Measurements from ENCODE around the gene RAB34.

The RAB34 gene

GRCh38 chr17:28756049-28756804 lies 38.6 kb upstream of the RAB34 start:
- no peak for DNase-seq (ENCODE audit: low read depth, low spot score)
- Histone ChIP-seq H3K4me3 (no peak overlapping the region), H3K27ac (peak overlapping the region; percentile 49; the same call in 1 of the 2 replicates), H3K9me3 (ENCODE audit: low read depth, low read length) (no peaks in the 10 kb centered on the region), H3K9ac (ENCODE audit: insufficient read length) (no peak overlapping the region), H3K36me3 (ENCODE audit: insufficient read depth, low read length) (peaks cover 27% of the 10 kb centered on the region; the same call in 1 of the 2 replicates)
- TF ChIP-seq POLR2AphosphoS5 (IDR thresholded peaks at IDR 0.05; ENCODE audit: borderline replicate concordance, low read depth, low read length), result no peak
- TF ChIP-seq FOXP2 (optimal IDR thresholded peaks at IDR 0.05; ENCODE audit: control extremely low read depth, extremely low read length, insufficient read depth), result no peak
- TF ChIP-seq EZH2 (IDR thresholded peaks at IDR 0.05), result no peak

- H3K4me3 ChIP-seq, result no peak overlapping the region
- no peak overlapping the region for H3K27ac ChIP-seq
- no peak for DNase-seq (ENCODE audit: low read depth, low spot score)
- H3K9ac ChIP-seq (ENCODE audit: insufficient read length), result no peak overlapping the region
- no peak for TF ChIP-seq POLR2AphosphoS5 (IDR thresholded peaks at IDR 0.05; ENCODE audit: borderline replicate concordance, low read depth, low read length)
- no peak for TF ChIP-seq FOXP2 (optimal IDR thresholded peaks at IDR 0.05; ENCODE audit: control extremely low read depth, extremely low read length, insufficient read depth)
- no peak for TF ChIP-seq EZH2 (IDR thresholded peaks at IDR 0.05)
- H3K36me3 ChIP-seq (ENCODE audit: insufficient read depth, low read length), result peaks cover 32% of the 10 kb centered on the region
- H3K9me3 ChIP-seq (ENCODE audit: low read depth, low read length), result no peaks in the 10 kb centered on the region
These were observed 37.8 kb upstream of the RAB34 start for GRCh38 chr17:28755486-28755885.

GRCh38 chr17:28751600-28752366 lies 34.1 kb upstream of the RAB34 start:
- Histone ChIP-seq H3K36me3 (ENCODE audit: insufficient read depth, low read length) (peaks cover 50% of the 10 kb centered on the region), H3K27ac (no peak overlapping the region)

DNA sequence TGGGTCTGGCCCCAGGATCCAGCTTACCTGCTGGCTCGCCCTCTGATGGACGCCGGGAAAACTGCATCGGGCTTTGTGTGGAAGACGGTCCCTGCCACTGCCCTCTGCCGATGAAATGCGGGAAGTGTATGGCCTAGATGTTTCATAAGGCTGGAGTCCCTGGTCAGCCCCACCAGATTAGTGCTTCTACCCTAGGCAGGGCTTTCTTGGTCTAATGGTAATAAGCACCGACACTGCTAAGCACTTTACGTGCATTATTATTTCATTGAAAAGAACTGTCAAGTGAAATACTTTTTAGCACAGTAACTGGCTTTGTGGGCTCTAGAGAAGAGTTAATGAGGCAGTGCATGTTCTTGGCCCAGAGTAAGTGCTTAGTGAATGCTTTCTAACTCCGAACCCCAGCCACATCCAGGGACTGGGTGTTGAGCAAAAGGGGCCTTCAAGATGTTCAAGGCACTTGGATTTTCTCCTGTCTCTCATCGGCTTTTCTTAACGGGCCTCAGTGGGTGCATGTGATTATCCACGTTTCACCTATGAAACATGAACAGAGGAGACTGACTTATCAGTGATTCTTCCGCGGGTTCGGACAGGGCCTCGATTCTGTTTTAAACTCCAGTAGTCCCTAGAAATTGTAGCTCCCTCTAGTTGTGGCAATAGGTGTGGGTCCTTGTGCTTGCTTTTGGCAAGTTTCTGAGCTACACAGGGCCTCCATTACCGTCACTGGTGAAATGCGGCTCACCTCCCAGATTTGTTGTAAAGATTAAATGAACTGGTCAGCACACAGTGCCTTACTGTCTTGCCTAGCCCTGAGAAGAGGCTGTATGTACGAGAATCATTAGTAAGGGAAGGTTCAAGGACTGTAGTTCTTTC lies 32.7 kb upstream of the RAB34 start:
- TF ChIP-seq EZH2 (IDR thresholded peaks at IDR 0.05) (no peak), POLR2AphosphoS5 (IDR thresholded peaks at IDR 0.05; ENCODE audit: borderline replicate concordance, low read depth, low read length) (peak; percentile 21), FOXP2 (optimal IDR thresholded peaks at IDR 0.05; ENCODE audit: control extremely low read depth, extremely low read length, insufficient read depth) (no peak)
- Histone ChIP-seq H3K9me3 (ENCODE audit: low read depth, low read length) (no peaks in the 10 kb centered on the region), H3K27ac (peak overlapping the region; percentile 66), H3K36me3 (ENCODE audit: insufficient read depth, low read length) (peaks cover 60% of the 10 kb centered on the region), H3K4me3 (no peak overlapping the region), H3K9ac (ENCODE audit: insufficient read length) (no peak overlapping the region)
- DNase-seq (ENCODE audit: low read depth, low spot score), result no peak

More at GRCh38 chr17:28751600-28752366, 34.1 kb upstream of the RAB34 start:
- TF ChIP-seq EZH2 (IDR thresholded peaks at IDR 0.05) (no peak), POLR2AphosphoS5 (IDR thresholded peaks at IDR 0.05; ENCODE audit: borderline replicate concordance, low read depth, low read length) (no peak), FOXP2 (optimal IDR thresholded peaks at IDR 0.05; ENCODE audit: control extremely low read depth, extremely low read length, insufficient read depth) (no peak)
- no peak overlapping the region for H3K4me3 ChIP-seq
- no peak for DNase-seq (ENCODE audit: low read depth, low spot score)
- H3K9ac ChIP-seq (ENCODE audit: insufficient read length), result no peak overlapping the region
- no peaks in the 10 kb centered on the region for H3K9me3 ChIP-seq (ENCODE audit: low read depth, low read length)

DNA sequence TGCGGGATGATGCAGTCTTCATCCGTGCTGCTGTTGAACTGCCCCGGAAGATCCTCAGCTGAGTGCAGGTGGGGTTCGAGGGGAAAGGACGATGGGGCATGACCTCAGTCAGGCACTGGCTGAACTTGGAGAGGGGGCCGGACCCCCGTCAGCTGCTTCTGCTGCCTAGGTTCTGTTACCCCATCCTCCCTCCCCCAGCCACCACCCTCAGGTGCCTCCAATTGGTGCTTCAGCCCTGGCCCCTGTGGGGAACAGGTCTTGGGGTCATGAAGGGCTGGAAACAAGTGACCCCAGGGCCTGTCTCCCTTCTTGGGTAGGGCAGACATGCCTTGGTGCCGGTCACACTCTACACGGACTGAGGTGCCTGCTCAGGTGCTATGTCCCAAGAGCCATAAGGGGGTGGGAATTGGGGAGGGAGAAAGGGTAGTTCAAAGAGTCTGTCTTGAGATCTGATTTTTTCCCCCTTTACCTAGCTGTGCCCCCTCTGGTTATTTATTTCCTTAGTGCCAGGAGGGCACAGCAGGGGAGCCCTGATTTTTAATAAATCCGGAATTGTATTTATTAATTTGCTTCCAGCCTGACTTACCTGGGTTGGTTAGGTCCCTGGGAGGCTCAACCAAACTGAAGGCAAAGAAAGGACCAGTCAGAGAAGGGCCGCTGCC lies 32.0 kb upstream of the RAB34 start:
- peaks cover 60% of the 10 kb centered on the region for H3K36me3 ChIP-seq (ENCODE audit: insufficient read depth, low read length)
- no peak overlapping the region for H3K9ac ChIP-seq (ENCODE audit: insufficient read length)
- no peaks in the 10 kb centered on the region for H3K9me3 ChIP-seq (ENCODE audit: low read depth, low read length)
- H3K27ac ChIP-seq, result 0 out of 2 replicates have a peak overlapping the region, but pooled peaks have one; percentile 57
- DNase-seq (ENCODE audit: low read depth, low spot score), result no peak
- TF ChIP-seq POLR2AphosphoS5 (IDR thresholded peaks at IDR 0.05; ENCODE audit: borderline replicate concordance, low read depth, low read length) (no peak), EZH2 (IDR thresholded peaks at IDR 0.05) (no peak)
- no peak overlapping the region for H3K4me3 ChIP-seq

DNA sequence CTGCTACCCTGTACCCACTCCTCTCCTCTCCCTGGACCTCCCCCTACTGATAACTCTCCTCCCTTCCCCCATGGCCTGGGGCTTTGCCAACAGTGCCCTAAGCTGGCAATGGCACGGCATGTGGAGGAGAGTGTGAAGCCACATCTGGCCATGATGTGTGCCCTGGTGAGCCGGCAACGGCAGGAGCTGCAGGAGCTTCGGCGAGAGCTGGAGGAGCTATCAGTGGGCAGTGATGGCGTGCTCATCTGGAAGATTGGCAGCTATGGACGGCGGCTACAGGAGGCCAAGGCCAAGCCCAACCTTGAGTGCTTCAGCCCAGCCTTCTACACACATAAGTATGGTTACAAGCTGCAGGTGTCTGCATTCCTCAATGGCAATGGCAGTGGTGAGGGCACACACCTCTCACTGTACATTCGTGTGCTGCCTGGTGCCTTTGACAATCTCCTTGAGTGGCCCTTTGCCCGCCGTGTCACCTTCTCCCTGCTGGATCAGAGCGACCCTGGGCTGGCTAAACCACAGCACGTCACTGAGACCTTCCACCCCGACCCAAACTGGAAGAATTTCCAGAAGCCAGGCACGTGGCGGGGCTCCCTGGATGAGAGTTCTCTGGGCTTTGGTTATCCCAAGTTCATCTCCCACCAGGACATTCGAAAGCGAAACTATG lies 31.3 kb upstream of the RAB34 start:
- Histone ChIP-seq H3K4me3 (no peak overlapping the region), H3K27ac (peak overlapping the region; percentile 59; the same call in 1 of the 2 replicates), H3K36me3 (ENCODE audit: insufficient read depth, low read length) (peaks cover 60% of the 10 kb centered on the region), H3K9ac (ENCODE audit: insufficient read length) (no peak overlapping the region), H3K9me3 (ENCODE audit: low read depth, low read length) (no peaks in the 10 kb centered on the region)
- TF ChIP-seq EZH2 (IDR thresholded peaks at IDR 0.05), result no peak
- no peak for TF ChIP-seq POLR2AphosphoS5 (IDR thresholded peaks at IDR 0.05; ENCODE audit: borderline replicate concordance, low read depth, low read length)
- no peak for TF ChIP-seq FOXP2 (optimal IDR thresholded peaks at IDR 0.05; ENCODE audit: control extremely low read depth, extremely low read length, insufficient read depth)
- DNase-seq (ENCODE audit: low read depth, low spot score), result no peak

All from SK-N-MC (cell line).